Thymus (tissue), 11 donors: ENCODE results near the gene HAGH. TPM values are rescaled to one million over a fixed set of nuclear protein-coding genes. Genes with fewer than 3 reads are reported as not detected.

Source experiments
- DNase-seq, 9 donors: peaks; one replicate each; pipeline ENCODE4 v3.0.0-alpha.2; 2013; ENCODE audit warnings: low spot score in 9 of 9, low read depth in 6 of 9, missing footprints in 1 of 9
- H3K27ac ChIP-seq, 2 donors: one replicate each; pipeline ENCODE4 v1.5.1; 2013; ENCODE audit warnings: control low read depth in 1 of 2, low read depth in 1 of 2, low read length in 1 of 2, mild to moderate bottlenecking in 1 of 2, moderate library complexity in 1 of 2
- H3K27me3 ChIP-seq, 2 donors: one replicate each; pipeline ENCODE4 v1.5.1; 2013; ENCODE audit warnings: low read length in 1 of 2; ENCODE audit not compliant: control insufficient read depth in 2 of 2, insufficient read depth in 1 of 2
- H3K36me3 ChIP-seq, 2 donors: one replicate each; pipeline ENCODE4 v1.5.1; 2013; ENCODE audit warnings: low read length in 1 of 2, mild to moderate bottlenecking in 1 of 2, moderate library complexity in 1 of 2; ENCODE audit not compliant: control insufficient read depth in 2 of 2, insufficient read depth in 2 of 2
- H3K4me1 ChIP-seq, 2 donors: one replicate each; pipeline ENCODE4 v1.5.1; 2013; ENCODE audit warnings: low read length in 2 of 2; ENCODE audit not compliant: control insufficient read depth in 2 of 2, insufficient read depth in 2 of 2
- H3K4me3 ChIP-seq, 2 donors: one replicate each; pipeline ENCODE4 v1.5.1; 2013; ENCODE audit warnings: low read length in 2 of 2, control low read depth in 1 of 2, mild to moderate bottlenecking in 1 of 2
- H3K9me3 ChIP-seq, 2 donors: one replicate each; pipeline ENCODE4 v1.5.1; 2013; ENCODE audit warnings: low read length in 1 of 2, mild to moderate bottlenecking in 1 of 2; ENCODE audit not compliant: control insufficient read depth in 2 of 2, insufficient read depth in 1 of 2
- WGBS: extraction: QIAGEN DNeasy Blood & Tissue Kit; methylation state at CpG from one replicate; pipeline ENCODE4 v1.1.7; 2013; 5-methylcytosine and 5-hydroxymethylcytosine counted together
- polyA plus RNA-seq: library from polyadenylated mRNA; stranded (reverse); fragments of 200-250 nt; gene quantifications from one replicate; pipeline ENCODE4 v1.2.3, GENCODE V29; 2013
- total RNA-seq: library from RNA; stranded (reverse); fragments of 120-200 nt; gene quantifications from one replicate; pipeline ENCODE4 v1.2.4, GENCODE V29; 2013
- donor health status: healthy.

The HAGH gene
- total and polyA plus RNA-seq, 2 donors: 51.6 to 69.5 TPM

DNA sequence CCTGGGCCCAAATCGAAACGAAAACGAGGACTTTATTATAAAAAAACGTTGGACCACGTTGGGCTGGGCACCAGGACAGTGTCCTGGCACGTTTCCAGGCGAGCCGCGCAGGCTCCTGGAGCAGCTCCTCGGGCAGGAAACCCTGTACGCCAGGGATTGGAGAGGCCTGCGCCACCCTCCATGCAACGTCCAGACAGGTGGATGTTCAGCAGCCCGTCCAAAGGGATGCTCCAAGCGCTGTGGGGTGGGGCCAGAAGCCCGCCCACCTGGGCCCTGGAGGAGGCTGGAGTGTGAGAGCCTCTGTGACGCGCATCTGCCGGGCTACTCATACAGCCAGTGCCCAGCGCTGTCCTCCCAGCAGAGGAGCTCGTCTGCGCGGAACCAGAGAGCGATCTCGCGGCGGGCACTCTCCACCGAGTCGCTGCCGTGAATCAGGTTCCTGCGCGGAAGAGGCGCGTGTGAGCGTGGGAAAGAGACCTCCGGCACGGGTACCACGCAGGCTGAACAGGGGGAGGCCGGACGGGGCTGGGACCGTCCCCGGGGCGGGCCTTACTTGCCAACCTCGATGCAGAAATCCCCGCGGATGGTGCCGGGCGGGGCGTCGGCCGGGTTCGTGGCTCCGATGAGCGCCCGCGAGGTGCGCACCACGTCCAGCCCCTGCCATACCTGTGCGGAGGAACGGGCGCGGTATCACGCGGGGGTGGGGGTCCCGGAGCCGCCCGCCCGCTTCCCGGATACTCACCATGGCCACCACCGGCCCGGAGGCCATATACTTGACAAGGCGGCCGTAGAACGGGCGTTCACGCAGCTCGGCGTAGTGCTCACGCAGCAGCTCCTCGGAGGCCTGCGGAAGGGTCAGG lies 56.1 kb downstream of the HAGH start:
- WGBS: 48% methylated on average over 81 of the region's 81 CpGs
- H3K27ac ChIP-seq: peak overlapping the region in 1 of 2 donors; percentile 53
- H3K36me3 ChIP-seq: peaks cover 44 to 49% of the 10 kb centered on the region in 2 donors
- peaks cover 20 to 23% of the 10 kb centered on the region in 2 donors for H3K4me1 ChIP-seq
- no peaks in the 10 kb centered on the region for H3K9me3 ChIP-seq
- H3K27me3 ChIP-seq: no peaks in the 10 kb centered on the region
- DNase-seq: no peak
- peak overlapping the region; percentile 37 to 80 for H3K4me3 ChIP-seq

DNA sequence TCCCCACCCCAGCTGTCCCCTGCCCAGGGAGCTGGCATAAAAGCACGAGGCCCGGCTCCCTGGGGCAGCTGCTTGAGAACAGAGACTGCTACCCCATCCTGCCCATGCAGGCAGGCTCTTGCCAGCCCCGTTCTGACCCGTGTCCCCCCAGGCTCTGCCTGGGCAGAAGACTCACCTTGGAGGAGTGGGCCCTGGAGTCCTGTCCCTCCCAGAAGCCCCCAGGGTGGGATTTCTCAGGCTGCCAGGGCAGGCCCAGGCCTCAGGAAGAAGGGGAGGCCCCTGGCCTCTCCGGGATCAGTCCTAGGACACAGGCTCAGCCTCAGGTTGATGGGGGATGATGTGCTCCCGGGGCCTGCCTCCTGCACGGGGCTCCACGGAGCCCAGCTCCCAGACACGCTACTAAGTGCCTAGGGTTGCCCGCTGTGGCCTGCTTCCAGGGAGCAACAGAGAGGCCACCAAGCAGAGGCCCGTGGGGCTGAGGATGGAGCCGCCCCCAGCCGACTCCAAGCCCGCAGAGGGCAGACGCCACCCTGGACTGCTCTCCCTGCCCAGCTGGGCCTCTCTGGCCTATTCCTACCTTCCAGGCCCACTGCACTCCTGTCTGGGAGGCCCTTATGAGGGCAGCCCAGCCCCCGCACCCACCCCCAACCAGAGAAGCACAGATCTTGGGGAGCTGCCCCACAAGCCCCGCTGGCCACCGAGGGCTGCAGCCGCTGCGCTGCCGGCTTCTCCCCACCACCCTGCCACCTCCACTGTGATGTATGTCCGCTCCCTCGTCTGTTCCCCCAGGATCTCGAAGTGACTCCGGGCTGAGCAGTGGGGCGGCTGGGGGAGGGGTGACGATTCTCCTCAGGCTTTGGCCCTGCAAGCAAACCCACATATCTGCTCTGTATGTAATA lies 57.0 kb downstream of the HAGH start:
- no peaks in the 10 kb centered on the region for H3K9me3 ChIP-seq
- no peaks in the 10 kb centered on the region for H3K27me3 ChIP-seq
- DNase-seq: no peak
- H3K36me3 ChIP-seq: peaks cover 49% of the 10 kb centered on the region in 2 donors
- H3K27ac ChIP-seq: peak overlapping the region in 1 of 2 donors; percentile 42
- 95% methylated on average over 27 of the region's 27 CpGs for WGBS
- peaks cover 20% of the 10 kb centered on the region in 2 donors for H3K4me1 ChIP-seq
- no peak overlapping the region for H3K4me3 ChIP-seq

DNA sequence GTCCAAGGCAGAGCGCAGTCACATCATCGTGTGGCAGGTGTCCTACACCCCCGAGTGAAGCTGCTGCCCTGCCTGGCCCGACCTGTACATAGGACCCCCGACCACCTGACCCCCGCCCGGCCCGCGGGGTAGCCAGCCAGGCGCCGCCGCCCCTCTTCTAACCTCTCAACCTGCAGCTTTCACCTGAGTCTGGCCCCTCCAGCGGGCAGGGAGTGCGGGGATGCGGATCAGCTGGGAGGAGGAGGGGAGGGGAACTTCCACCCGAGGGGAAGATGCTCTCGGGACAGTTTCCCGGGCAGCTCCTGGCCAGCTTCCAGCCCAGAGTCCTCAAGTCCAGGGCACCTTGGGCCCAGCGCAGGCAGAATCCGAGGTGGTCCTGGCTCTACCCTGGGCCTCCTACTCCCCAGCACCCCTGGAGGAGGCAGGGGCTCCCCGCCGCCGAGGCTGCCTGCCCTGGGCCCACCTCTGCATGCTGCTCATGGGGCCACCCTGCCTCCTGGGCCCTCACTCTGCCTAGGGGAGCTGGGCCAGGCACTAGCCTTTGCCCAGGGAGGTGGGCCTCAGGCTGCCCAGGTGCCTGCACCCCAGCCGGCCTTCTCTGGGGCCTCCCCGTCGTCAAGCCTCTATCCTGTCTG lies 57.7 kb downstream of the HAGH start:
- 97% methylated on average over 26 of the region's 26 CpGs for WGBS
- Histone ChIP-seq H3K4me3 (no peak overlapping the region), H3K27me3 (no peaks in the 10 kb centered on the region), H3K9me3 (no peaks in the 10 kb centered on the region), H3K36me3 (peaks cover 56% of the 10 kb centered on the region in 2 donors), H3K4me1 (peaks cover 13 to 14% of the 10 kb centered on the region in 2 donors), H3K27ac (no peak overlapping the region)
- DNase-seq: no peak

DNA sequence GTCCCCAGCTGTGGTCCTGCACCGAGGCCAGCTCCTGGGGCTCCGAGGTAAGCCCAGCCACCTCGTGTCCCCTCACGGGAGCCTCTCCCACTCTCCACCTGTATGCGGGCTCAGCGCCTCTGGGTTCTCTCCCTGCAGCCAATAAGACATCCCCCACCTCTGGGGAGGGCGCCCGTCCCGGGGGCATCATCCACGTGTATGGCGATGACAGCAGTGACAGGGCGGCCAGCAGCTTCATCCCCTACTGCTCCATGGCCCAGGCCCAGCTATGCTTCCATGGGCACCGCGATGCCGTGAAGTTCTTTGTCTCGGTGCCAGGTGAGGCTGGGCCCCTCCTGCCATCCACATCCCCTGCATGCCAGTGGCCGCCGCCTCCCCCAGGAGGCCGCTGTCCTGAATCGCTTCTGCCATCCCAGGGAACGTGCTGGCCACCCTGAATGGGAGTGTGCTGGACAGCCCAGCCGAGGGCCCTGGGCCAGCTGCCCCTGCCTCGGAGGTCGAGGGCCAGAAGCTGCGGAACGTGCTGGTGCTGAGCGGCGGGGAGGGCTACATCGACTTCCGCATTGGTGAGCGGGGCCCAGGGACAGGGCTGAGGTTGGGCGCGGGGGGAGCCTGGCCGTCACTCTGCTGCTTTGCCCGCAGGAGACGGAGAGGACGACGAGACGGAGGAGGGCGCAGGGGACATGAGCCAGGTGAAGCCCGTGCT lies 58.4 kb downstream of the HAGH start:
- WGBS: 95% methylated on average over 41 of the region's 41 CpGs
- no peaks in the 10 kb centered on the region for H3K9me3 ChIP-seq
- H3K4me1 ChIP-seq: peaks cover 11 to 13% of the 10 kb centered on the region in 2 donors
- H3K36me3 ChIP-seq: peaks cover 60 to 62% of the 10 kb centered on the region in 2 donors
- DNase-seq: no peak
- no peak overlapping the region for H3K4me3 ChIP-seq
- H3K27me3 ChIP-seq: no peaks in the 10 kb centered on the region
- no peak overlapping the region for H3K27ac ChIP-seq

DNA sequence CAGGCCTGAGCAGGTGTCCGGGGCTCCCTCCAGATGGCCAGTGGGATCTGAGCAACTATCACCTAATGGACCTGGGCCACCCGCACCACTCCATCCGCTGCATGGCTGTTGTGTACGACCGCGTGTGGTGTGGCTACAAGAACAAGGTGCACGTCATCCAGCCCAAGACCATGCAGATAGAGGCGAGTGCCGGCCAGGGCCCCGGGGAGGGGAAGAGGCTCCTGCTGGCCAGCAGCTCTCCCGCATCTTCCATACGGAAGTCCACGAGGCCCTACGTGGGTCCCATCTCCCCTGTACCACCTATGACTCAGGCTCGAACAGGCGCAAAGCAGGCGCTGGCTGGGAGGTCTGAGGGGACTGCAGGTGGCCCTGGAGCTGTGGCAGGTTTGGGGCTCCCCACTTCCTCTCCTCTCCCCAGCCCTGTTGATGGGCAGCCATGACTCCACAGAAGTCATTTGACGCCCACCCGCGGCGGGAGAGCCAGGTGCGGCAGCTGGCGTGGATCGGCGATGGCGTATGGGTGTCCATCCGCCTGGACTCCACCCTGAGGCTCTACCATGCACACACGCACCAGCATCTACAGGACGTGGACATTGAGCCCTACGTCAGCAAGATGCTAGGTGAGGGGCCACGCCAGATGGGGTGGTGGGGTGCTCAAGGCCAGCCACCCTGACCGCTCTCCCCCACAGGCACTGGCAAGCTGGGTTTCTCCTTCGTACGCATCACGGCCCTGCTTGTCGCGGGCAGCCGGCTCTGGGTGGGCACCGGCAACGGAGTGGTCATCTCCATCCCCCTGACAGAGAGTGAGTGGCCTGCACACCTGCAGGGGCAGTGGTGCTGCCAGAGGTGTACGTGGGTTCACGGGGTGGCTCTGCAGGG lies 59.3 kb downstream of the HAGH start:
- peaks cover 68 to 70% of the 10 kb centered on the region in 2 donors for H3K36me3 ChIP-seq
- H3K4me3 ChIP-seq: no peak overlapping the region
- no peaks in the 10 kb centered on the region for H3K27me3 ChIP-seq
- no peaks in the 10 kb centered on the region for H3K9me3 ChIP-seq
- 96% methylated on average over 42 of the region's 42 CpGs for WGBS
- no peak for DNase-seq
- H3K4me1 ChIP-seq: peaks cover 10 to 13% of the 10 kb centered on the region in 2 donors
- no peak overlapping the region for H3K27ac ChIP-seq

DNA sequence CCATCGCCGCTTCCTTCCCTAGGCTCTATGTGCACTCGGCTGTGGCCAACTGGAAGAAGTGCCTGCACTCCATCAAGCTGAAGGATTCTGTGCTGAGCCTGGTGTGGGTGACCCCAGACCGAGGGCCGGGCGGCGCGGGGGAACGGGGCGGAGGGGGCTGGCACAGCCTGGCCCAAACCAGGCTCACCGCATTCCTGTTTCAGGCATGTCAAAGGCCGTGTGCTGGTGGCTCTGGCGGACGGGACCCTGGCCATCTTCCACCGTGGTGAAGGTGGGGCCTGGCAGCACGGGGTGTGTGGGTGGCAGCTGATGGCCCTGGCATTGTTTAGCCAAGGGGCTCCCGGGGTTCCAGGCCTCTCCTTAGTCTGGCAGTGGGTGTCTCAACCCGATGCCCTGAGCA lies 59.9 kb downstream of the HAGH start:
- H3K36me3 ChIP-seq: peaks cover 72 to 77% of the 10 kb centered on the region in 2 donors
- H3K4me3 ChIP-seq: no peak overlapping the region
- no peaks in the 10 kb centered on the region for H3K27me3 ChIP-seq
- WGBS: 95% methylated on average over 18 of the region's 18 CpGs
- H3K27ac ChIP-seq: no peak overlapping the region
- no peak for DNase-seq
- no peaks in the 10 kb centered on the region for H3K9me3 ChIP-seq
- peaks cover 3 to 7% of the 10 kb centered on the region in 2 donors for H3K4me1 ChIP-seq

DNA sequence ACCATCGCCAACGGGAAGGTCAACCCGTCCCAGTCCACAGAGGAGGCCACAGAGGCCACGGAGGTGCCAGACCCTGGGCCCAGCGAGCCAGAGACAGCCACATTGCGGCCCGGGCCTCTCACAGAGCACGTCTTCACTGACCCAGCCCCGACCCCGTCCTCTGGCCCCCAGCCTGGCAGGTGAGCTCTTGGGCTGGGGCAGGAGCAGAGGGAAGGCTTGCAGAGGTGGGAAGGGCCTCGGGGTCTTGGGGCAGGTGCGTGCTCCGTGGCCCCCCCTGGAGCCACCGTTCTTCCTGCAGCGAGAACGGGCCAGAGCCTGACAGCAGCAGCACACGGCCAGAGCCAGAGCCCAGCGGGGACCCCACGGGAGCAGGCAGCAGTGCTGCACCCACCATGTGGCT lies 60.4 kb downstream of the HAGH start:
- no peaks in the 10 kb centered on the region for H3K9me3 ChIP-seq
- H3K27ac ChIP-seq: no peak overlapping the region
- no peak for DNase-seq
- H3K27me3 ChIP-seq: no peaks in the 10 kb centered on the region
- H3K36me3 ChIP-seq: peaks cover 72 to 81% of the 10 kb centered on the region in 2 donors
- 96% methylated on average over 19 of the region's 19 CpGs for WGBS
- H3K4me3 ChIP-seq: no peak overlapping the region
- peaks cover 3 to 6% of the 10 kb centered on the region in 2 donors for H3K4me1 ChIP-seq

DNA sequence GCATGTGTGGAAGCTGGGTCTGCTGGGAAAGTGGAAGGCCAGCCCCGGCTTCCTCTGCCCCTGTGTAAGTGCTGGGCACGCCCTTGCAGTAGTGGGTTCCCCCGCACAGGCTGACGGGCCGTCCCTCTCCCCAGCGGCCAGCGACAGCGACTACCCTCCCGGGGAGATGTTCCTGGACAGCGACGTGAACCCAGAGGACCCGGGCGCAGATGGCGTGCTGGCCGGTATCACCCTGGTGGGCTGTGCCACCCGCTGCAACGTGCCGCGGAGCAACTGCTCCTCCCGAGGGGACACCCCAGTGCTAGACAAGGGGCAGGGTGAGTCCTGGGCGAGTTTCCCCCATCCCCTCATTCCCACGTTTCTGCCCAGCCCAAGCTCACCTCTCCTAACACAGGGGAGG lies 60.8 kb downstream of the HAGH start:
- Histone ChIP-seq H3K9me3 (no peaks in the 10 kb centered on the region), H3K4me3 (no peak overlapping the region), H3K36me3 (peaks cover 75 to 85% of the 10 kb centered on the region in 2 donors), H3K27me3 (no peaks in the 10 kb centered on the region), H3K27ac (no peak overlapping the region), H3K4me1 (peaks cover 3% of the 10 kb centered on the region in 2 donors)
- no peak for DNase-seq
- WGBS: 96% methylated on average over 22 of the region's 22 CpGs
